GM18526 (cell line): Measurements from ENCODE around the gene DMGDH.

Experiments used
- POLR2A ChIP-seq: IDR thresholded peaks from 3 replicates; pipeline ENCODE4 v1.6.1; 2011; ENCODE audit not compliant: insufficient read length; ENCODE audit errors: extremely low read depth

DMGDH gene

GRCh38 chr5:79080804-79081203, 11.3 kb upstream of the DMGDH start:
- no peak for TF ChIP-seq POLR2A

- no peak for TF ChIP-seq POLR2A
Observed at GRCh38 chr5:79077680-79078365, 8.3 kb upstream of the DMGDH start.

- no peak for TF ChIP-seq POLR2A
Observed at GRCh38 chr5:79076819-79077218, 7.3 kb upstream of the DMGDH start.

- no peak for TF ChIP-seq POLR2A
Observed at GRCh38 chr5:79075646-79076426, 6.4 kb upstream of the DMGDH start.

GRCh38 chr5:79074641-79075040, 5.2 kb upstream of the DMGDH start:
- no peak for TF ChIP-seq POLR2A

- no peak for TF ChIP-seq POLR2A
Observed at GRCh38 chr5:79070350-79070667, 835 bp upstream of the DMGDH start.

GRCh38 chr5:79062436-79062835, 7.0 kb downstream of the DMGDH start:
- TF ChIP-seq POLR2A: no peak

GRCh38 chr5:79059674-79060073, 9.8 kb downstream of the DMGDH start:
- no peak for TF ChIP-seq POLR2A

- no peak for TF ChIP-seq POLR2A
Observed at GRCh38 chr5:79056847-79057246, 12.6 kb downstream of the DMGDH start.

GRCh38 chr5:79055017-79055416, 14.5 kb downstream of the DMGDH start:
- TF ChIP-seq POLR2A: no peak

GRCh38 chr5:79053321-79053720, 16.2 kb downstream of the DMGDH start:
- TF ChIP-seq POLR2A: no peak

- no peak for TF ChIP-seq POLR2A
Observed at GRCh38 chr5:79050498-79050897, 19.0 kb downstream of the DMGDH start.

- TF ChIP-seq POLR2A: no peak
Observed at GRCh38 chr5:79048437-79048836, 21.0 kb downstream of the DMGDH start.

- no peak for TF ChIP-seq POLR2A
Observed at GRCh38 chr5:79047199-79047598, 22.3 kb downstream of the DMGDH start.

- no peak for TF ChIP-seq POLR2A
Observed at GRCh38 chr5:79042188-79042587, 27.3 kb downstream of the DMGDH start.

- TF ChIP-seq POLR2A: no peak
Observed at GRCh38 chr5:79036769-79037168, 32.7 kb downstream of the DMGDH start.

GRCh38 chr5:79035237-79035636, 34.2 kb downstream of the DMGDH start:
- no peak for TF ChIP-seq POLR2A

- no peak for TF ChIP-seq POLR2A
Observed at GRCh38 chr5:79032782-79033181, 36.7 kb downstream of the DMGDH start.
